Measurements from ENCODE around the gene ATP4B. TPM values are rescaled to one million over a fixed set of nuclear protein-coding genes. Genes with fewer than 3 reads are reported as not detected.

ATP4B gene
- polyA plus RNA-seq, 1 of the 3 experiments (the other 2 are of a cell fraction), result not detected

DNA sequence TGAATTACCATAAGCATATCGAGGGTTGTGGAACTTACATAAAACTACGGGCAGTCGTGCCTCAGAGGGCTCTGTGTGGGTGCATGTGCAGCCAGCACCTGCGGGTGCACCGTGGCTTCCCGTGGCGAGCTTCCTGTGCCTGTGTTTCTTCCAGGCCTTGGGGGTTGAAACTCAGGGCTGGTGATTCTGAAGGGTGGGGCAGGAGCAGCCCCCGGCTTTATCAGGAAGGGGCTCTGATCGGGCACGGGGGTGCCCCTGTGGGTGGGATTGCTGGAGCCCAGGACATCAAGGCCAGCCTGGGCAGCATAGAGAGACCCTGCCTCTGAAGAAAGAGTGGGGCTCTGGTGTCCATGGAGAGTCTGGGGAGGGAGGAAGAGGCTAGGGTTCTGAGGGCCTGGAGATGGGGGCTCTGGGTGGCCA lies 11.1 kb downstream of the ATP4B start:
- Histone ChIP-seq H3K27me3 (ENCODE audit: insufficient read depth) (no peaks in the 10 kb centered on the region), H3K36me3 (replicated peaks in 1 of 2; ENCODE audit: control insufficient read depth in 1 of 2, insufficient read depth in 2 of 2, low read length in 1 of 2) (peaks cover 5 to 7% of the 10 kb centered on the region in 2 experiments), H3K4me2 (peak overlapping the region; percentile 48; the same call in 1 of the 2 replicates), H2AFZ (ENCODE audit: low read depth) (no peak overlapping the region), H3K4me1 (ENCODE audit: control insufficient read depth in 1 of 2, insufficient read depth in 2 of 2, low read depth in 1 of 2, low read length in 1 of 2) (peaks cover 12 to 17% of the 10 kb centered on the region in 2 experiments; a peak in 2 of 4 replicates), H3K4me3 (ENCODE audit: low read depth in 2 of 2, low read length in 1 of 2) (no peak overlapping the region), H3K9me2 (no peaks in the 10 kb centered on the region), H3K9me3 (no peaks in the 10 kb centered on the region), H3F3A (replicated peaks; ENCODE audit: insufficient read depth) (peaks cover 7% of the 10 kb centered on the region), H3K79me2 (ENCODE audit: insufficient read depth) (no peaks in the 10 kb centered on the region), H3K27ac (ENCODE audit: low read depth in 2 of 2, low read length in 1 of 2) (peak overlapping the region; percentile 15 to 25; a peak in 3 of 4 replicates), H4K20me1 (ENCODE audit: insufficient read depth) (no peaks in the 10 kb centered on the region), H3K9ac (no peak overlapping the region)
- ChIA-PET POLR2A (no interaction called here), CTCF (interaction anchor here (0.8 to 1.0 kb wide), 2 partner anchors 27 to 85 kb away, joined by 3 read pairs; no protein-coding TSS in a partner anchor)
- WGBS (ENCODE audit: low lambda C conversion rate), result 97% methylated on average over 10 of the region's 10 CpGs
- TF ChIP-seq FOXJ3 (CRISPR knock-in tag; IDR thresholded peaks at IDR 0.05) (no peak), FOSL2 (IDR thresholded peaks at IDR 0.05; ENCODE audit: borderline replicate concordance, low read depth) (no peak), MXI1 (IDR thresholded peaks at IDR 0.05; ENCODE audit: low read depth, low read length) (no peak), NFIC (IDR thresholded peaks at IDR 0.05; ENCODE audit: borderline replicate concordance) (no peak), TCF12 (IDR thresholded peaks at IDR 0.05) (no peak), RXRA (IDR thresholded peaks at IDR 0.05; ENCODE audit: borderline replicate concordance, low read depth) (no peak), FOXM1 (IDR thresholded peaks at IDR 0.05; ENCODE audit: low read depth) (no peak), MEF2A (IDR thresholded peaks at IDR 0.05; ENCODE audit: borderline replicate concordance, low read depth) (no peak), YY1 (IDR thresholded peaks at IDR 0.05; ENCODE audit: low read depth) (no peak), GATA2 (CRISPR knock-in tag; IDR thresholded peaks at IDR 0.05) (no peak), EZH2phosphoT487 (IDR thresholded peaks at IDR 0.05; ENCODE audit: borderline replicate concordance, low read depth) (no peak), EP300 (IDR thresholded peaks at IDR 0.05; ENCODE audit: borderline replicate concordance in 1 of 2, low read depth in 1 of 2, low read length in 1 of 2) (no peak)
- TF ChIP-seq, protein P1, sequence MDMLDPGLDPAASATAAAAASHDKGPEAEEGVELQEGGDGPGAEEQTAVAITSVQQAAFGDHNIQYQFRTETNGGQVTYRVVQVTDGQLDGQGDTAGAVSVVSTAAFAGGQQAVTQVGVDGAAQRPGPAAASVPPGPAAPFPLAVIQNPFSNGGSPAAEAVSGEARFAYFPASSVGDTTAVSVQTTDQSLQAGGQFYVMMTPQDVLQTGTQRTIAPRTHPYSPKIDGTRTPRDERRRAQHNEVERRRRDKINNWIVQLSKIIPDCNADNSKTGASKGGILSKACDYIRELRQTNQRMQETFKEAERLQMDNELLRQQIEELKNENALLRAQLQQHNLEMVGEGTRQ (IDR thresholded peaks at IDR 0.05; ENCODE audit: borderline replicate concordance, low read depth, low read length), result no peak
- TF ChIP-seq, protein P2, sequence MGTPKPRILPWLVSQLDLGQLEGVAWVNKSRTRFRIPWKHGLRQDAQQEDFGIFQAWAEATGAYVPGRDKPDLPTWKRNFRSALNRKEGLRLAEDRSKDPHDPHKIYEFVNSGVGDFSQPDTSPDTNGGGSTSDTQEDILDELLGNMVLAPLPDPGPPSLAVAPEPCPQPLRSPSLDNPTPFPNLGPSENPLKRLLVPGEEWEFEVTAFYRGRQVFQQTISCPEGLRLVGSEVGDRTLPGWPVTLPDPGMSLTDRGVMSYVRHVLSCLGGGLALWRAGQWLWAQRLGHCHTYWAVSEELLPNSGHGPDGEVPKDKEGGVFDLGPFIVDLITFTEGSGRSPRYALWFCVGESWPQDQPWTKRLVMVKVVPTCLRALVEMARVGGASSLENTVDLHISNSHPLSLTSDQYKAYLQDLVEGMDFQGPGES (IDR thresholded peaks at IDR 0.05; ENCODE audit: low read depth, low read length), result no peak
- TF ChIP-seq, protein P3, sequence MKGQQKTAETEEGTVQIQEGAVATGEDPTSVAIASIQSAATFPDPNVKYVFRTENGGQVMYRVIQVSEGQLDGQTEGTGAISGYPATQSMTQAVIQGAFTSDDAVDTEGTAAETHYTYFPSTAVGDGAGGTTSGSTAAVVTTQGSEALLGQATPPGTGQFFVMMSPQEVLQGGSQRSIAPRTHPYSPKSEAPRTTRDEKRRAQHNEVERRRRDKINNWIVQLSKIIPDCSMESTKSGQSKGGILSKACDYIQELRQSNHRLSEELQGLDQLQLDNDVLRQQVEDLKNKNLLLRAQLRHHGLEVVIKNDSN (IDR thresholded peaks at IDR 0.05; ENCODE audit: borderline replicate concordance, low read depth), result no peak
- TF ChIP-seq, protein P4, sequence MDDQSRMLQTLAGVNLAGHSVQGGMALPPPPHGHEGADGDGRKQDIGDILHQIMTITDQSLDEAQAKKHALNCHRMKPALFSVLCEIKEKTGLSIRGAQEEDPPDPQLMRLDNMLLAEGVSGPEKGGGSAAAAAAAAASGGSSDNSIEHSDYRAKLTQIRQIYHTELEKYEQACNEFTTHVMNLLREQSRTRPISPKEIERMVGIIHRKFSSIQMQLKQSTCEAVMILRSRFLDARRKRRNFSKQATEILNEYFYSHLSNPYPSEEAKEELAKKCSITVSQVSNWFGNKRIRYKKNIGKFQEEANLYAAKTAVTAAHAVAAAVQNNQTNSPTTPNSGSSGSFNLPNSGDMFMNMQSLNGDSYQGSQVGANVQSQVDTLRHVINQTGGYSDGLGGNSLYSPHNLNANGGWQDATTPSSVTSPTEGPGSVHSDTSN (IDR thresholded peaks at IDR 0.05), result no peak
- TF ChIP-seq, protein P5, sequence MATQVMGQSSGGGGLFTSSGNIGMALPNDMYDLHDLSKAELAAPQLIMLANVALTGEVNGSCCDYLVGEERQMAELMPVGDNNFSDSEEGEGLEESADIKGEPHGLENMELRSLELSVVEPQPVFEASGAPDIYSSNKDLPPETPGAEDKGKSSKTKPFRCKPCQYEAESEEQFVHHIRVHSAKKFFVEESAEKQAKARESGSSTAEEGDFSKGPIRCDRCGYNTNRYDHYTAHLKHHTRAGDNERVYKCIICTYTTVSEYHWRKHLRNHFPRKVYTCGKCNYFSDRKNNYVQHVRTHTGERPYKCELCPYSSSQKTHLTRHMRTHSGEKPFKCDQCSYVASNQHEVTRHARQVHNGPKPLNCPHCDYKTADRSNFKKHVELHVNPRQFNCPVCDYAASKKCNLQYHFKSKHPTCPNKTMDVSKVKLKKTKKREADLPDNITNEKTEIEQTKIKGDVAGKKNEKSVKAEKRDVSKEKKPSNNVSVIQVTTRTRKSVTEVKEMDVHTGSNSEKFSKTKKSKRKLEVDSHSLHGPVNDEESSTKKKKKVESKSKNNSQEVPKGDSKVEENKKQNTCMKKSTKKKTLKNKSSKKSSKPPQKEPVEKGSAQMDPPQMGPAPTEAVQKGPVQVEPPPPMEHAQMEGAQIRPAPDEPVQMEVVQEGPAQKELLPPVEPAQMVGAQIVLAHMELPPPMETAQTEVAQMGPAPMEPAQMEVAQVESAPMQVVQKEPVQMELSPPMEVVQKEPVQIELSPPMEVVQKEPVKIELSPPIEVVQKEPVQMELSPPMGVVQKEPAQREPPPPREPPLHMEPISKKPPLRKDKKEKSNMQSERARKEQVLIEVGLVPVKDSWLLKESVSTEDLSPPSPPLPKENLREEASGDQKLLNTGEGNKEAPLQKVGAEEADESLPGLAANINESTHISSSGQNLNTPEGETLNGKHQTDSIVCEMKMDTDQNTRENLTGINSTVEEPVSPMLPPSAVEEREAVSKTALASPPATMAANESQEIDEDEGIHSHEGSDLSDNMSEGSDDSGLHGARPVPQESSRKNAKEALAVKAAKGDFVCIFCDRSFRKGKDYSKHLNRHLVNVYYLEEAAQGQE (IDR thresholded peaks at IDR 0.05; ENCODE audit: low read depth, low read length), result no peak
- no peak for DNase-seq
